ENCODE data around the gene CCDC93.

The CCDC93 gene, protein sequence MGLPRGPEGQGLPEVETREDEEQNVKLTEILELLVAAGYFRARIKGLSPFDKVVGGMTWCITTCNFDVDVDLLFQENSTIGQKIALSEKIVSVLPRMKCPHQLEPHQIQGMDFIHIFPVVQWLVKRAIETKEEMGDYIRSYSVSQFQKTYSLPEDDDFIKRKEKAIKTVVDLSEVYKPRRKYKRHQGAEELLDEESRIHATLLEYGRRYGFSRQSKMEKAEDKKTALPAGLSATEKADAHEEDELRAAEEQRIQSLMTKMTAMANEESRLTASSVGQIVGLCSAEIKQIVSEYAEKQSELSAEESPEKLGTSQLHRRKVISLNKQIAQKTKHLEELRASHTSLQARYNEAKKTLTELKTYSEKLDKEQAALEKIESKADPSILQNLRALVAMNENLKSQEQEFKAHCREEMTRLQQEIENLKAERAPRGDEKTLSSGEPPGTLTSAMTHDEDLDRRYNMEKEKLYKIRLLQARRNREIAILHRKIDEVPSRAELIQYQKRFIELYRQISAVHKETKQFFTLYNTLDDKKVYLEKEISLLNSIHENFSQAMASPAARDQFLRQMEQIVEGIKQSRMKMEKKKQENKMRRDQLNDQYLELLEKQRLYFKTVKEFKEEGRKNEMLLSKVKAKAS

GRCh38 chr2:118013724-118014491, at the start of gene CCDC93:
CCDC93 (minus strand) TSS chr2:118014070; CDS start chr2:118013995, 75 bp downstream.
- DNase-seq (ENCODE audit: low spot score) = peak; percentile 98

DNA sequence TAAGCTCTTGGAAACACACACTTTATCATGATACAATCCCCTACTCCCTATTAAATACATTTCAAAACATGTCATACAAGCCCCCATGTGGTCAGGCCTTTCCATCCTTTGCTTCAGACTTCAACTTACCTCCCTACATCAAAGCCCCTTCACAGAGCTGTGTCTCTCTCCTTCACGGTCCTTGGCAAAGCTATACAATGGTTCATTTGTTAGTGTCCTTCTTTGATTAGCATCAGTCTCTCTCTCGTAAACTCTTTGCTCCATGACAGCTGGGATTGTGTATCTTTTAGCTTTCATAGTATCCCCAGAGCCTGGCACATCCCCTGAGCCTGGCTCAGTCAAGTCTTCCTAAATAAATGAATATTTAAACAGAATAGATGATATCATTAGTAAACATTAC, 48.8 kb upstream of the CCDC93 start:
- DNase-seq (ENCODE audit: low spot score) = no peak

DNA sequence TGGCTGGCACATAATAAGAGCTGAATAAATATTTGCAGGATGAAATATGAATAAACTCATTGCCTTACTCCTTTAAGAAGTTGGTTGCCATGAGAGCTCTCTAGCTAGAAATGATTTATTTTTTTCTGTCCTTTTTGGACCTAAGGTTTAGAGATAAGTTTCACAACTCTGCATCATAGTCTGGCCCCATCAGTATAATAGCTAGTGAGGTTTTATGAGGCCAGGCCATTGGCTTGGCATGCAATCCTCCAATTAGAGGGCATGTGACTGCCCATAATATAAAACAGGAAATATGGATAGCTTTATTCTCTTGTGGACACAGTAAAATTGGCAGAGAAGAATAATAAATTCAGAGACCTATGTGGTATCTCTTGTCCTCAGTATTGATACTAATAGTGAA, 48.2 kb upstream of the CCDC93 start:
- DNase-seq (ENCODE audit: low spot score) = no peak

GRCh38 chr2:118061135-118061955, 47.5 kb upstream of the CCDC93 start:
- no peak for DNase-seq (ENCODE audit: low spot score)

GRCh38 chr2:118059919-118060478, 46.1 kb upstream of the CCDC93 start:
- no peak for DNase-seq (ENCODE audit: low spot score)

DNA sequence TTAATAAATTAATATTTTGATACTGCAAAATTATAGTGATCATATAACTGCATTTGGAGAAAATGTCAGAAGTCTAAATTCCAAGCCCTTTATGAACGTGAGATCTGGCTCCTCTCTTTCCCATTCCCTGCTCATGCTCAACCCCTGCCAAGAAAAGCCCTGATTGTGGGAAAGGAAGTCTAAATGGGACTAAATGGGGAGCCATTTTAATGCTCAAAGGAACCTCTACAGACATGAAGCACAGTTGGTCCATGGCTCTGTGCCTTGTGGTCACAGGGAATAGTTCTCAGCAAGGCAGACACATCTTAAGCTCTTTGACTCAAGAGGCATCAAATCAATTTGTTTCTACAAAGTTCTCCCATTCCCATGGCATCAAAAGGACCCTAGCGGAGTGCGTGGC, 45.1 kb upstream of the CCDC93 start:
- no peak for DNase-seq (ENCODE audit: low spot score)

DNA sequence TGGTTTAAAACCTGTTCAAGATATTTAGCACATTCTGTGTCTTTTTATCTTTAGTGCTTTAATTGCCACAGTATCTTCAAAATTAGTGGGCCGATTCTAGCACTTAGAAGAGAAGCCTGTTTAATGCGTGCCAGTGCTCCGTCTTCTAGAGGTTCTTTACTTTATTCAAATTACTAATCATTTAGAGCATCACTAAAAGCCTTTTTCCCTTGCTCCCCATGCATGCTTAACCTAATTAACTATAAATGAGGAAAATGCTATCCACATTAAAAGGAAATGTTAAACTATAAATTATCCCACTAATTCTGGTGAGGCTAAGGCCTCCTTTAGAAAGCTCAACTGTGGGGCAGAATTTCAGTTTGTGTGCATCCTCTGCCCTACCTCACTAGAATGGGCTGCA, 42.9 kb upstream of the CCDC93 start:
- no peak for DNase-seq (ENCODE audit: low spot score)

GRCh38 chr2:118056165-118056534, 42.3 kb upstream of the CCDC93 start:
- no peak for DNase-seq (ENCODE audit: low spot score)

- no peak for DNase-seq (ENCODE audit: low spot score)
These were observed 41.8 kb upstream of the CCDC93 start for GRCh38 chr2:118055512-118056164.

DNA sequence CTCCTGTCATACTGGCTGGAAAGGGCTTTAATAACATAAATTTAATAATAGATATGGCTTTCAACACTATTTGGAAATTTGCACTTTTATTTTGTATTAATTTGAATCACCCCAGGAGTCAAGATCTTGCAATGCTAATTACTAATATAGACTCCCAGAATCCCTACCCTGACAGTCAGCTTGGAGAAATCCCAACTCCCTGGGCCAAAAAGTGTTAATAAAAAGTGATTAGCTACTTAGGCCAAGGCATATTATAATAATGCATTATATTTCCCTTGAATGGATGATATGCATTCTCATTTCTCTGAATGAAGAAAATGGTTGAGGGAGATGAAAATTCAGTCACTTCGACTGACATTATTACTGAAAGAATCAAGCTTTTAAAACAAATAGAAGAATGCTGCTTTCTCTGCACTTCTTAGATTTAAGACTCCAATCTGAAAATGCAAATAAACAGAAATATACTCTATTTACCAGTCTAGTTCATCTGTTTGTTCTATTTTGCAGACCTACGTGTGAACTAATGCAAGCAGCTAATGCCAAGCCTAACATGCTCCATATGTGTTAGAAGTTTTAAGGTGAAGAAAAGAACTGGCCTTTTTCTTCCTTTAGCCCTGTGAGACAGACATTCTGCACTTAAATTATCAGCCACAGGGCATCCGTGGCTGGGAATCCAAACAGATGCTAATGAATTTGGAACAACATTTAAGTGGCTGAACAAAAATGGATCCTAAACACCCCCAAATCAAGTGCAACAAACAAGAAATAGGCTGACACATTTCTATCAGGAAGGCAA, 40.5 kb upstream of the CCDC93 start:
- DNase-seq (ENCODE audit: low spot score) = no peak

DNA sequence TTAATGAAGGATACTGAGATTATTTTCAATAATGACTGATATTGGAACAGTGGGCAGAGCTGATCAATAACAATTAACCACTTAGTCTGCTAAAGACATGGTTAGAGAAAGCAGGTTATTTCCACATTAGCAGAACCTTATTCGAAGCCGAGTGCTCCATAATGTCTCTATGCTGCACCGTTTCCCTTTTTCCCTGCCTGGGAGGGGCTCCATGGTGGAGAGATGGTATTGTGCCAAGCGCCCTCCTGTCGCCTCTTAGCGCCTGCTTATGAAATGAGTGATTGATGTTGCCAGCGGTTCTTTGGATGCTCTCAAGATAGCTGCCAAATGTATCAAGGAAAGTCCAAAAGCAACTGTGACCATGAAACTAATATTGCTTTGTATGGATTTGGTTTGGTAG, 39.8 kb upstream of the CCDC93 start:
- DNase-seq (ENCODE audit: low spot score) = no peak

GRCh38 chr2:118052474-118052873, 38.6 kb upstream of the CCDC93 start:
- no peak for DNase-seq (ENCODE audit: low spot score)

GRCh38 chr2:118051826-118052358, 38.0 kb upstream of the CCDC93 start:
- DNase-seq (ENCODE audit: low spot score) = no peak

- DNase-seq (ENCODE audit: low spot score) = no peak
These were observed 37.1 kb upstream of the CCDC93 start for GRCh38 chr2:118050974-118051373.

DNA sequence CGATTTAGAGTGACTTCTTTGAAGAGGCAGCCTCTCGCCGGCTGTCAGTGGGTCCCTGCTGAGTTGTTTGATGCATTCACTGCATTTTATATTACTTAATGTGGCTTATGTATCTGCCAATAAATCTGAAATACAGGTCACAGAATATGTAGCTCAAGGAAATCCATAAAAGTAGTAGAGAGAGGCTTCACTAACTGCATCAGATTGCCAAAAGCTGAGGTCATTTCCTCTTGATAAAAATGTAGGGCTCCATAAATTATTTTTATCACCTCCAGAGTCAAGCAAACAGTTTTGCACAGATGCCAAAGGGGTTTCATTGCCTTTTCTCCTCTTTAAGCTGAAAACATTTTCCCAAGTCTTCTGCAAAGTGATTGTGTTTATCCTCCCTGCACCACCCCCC, 36.5 kb upstream of the CCDC93 start:
- no peak for DNase-seq (ENCODE audit: low spot score)

- DNase-seq (ENCODE audit: low spot score) = no peak
These were observed 35.9 kb upstream of the CCDC93 start for GRCh38 chr2:118049816-118050140.

DNA sequence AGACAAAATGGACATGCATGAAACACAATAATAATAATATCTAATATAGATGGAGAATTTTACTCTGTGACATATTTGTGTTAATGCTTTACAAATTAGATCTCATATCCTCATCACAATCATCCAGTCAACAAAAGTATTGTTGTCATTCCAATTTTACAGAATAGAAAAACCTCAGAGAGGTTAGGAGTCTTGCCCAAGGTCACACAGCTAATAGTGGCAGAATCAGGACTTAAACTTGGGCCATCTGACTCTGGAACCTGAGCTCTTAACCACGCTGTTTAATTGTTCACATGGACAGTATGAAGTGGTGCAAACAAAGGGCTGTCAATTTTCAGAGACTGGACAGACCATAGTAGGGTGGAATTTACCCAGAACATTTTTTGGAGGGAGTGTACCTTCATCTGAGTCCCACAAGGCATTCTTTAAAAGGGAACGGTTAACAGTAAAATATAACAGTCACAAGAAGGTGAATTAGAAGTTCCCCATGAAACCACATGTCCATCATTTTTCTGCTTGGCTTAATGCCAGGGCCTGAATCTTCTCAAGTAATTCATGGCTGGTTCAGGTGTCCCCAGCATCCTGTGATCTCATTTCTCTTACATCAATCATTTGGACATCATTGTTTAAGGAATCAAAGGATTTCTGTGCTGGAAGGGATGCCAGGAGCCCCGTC, 35.4 kb upstream of the CCDC93 start:
- DNase-seq (ENCODE audit: low spot score) = no peak

GRCh38 chr2:118048401-118048800, 34.5 kb upstream of the CCDC93 start:
- DNase-seq (ENCODE audit: low spot score) = no peak

GRCh38 chr2:118047380-118047826, 33.5 kb upstream of the CCDC93 start:
- no peak for DNase-seq (ENCODE audit: low spot score)
